ENCODE results near the gene SLC43A1. TPM values are rescaled to one million over a fixed set of nuclear protein-coding genes. Genes with fewer than 3 reads are reported as not detected.

Gene SLC43A1
- total RNA-seq = 10.6 and 11.7 TPM in 2 replicates

GRCh38 chr11:57515332-57516060 lies at the start of gene SLC43A1:
Gene SLC43A1 (minus strand): TSS chr11:57515702. CDS start chr11:57514111, 1,591 bp downstream.

GRCh38 chr11:57536947-57537619 lies 21.6 kb upstream of the SLC43A1 start, which contains the start of gene SMTNL1:
Gene SMTNL1 (plus strand): TSS chr11:57537595. CDS start chr11:57542643, 5,048 bp downstream.

DNA sequence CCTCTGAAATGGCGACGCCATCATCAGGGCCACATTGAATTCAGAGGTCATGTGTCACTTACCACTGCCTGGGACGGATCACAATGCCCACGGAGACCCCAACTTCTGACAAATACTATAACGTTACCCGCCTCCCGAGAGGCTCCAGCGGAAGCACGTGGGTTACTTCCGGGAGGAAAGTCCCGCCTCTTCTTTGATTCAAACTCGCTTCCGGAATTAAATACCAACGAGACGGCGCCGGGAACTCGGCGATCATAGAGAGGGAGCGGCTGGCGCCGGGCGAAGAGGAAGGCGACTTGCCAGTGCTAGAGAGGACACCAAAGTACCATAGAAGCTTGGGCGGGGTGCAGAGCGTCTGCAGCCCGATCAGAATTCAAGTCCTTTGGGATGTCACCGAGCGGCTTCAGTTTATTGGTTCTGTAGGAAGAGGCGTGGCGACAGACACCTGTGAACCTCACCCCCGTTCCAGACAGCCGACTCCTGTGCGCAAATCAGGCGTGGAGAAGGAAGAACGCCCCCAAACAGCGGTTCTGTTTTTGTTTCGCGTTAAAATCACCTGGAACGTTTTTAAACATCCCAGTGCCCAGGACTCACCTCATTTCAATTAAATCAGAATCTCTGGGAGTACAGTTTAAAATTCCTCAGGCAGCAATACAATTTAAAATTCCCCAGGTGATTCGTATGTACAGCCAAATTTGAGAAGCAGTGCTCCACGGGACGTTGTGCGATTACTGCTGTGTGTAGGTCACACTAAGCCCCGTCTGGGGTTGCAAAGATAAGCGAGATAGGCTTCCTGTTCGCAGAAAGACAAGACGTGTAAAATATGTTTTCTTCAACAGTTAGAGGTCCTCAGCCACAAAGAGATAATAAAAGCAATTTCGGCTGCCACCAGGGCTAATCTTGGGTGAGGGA lies 15.3 kb upstream of the SLC43A1 start, which contains the start of gene TIMM10:
Gene TIMM10, minus strand, starts transcription at position 159 of the 912 bp plus-strand sequence. CDS start 565 bp downstream, outside the sequence.

GRCh38 chr11:57460022-57460757 lies 55.3 kb downstream of the SLC43A1 start, which contains the start of gene RTN4RL2:
Gene RTN4RL2 (plus strand): TSS chr11:57460528. CDS start chr11:57460866, 338 bp downstream.

Other genes starting within 250 kb of the SLC43A1 start
- 68.3 and 78.1 TPM in 2 replicates for gene TNKS1BP1, start 190.8 kb downstream of the SLC43A1 start, total RNA-seq
- 95.3 and 97.3 TPM in 2 replicates for gene SSRP1, start 179.8 kb downstream of the SLC43A1 start, total RNA-seq
- not detected in 2 replicates for gene P2RX3, start 177.3 kb downstream of the SLC43A1 start, total RNA-seq
- not detected in 2 replicates for gene PRG3, start 134.6 kb downstream of the SLC43A1 start, total RNA-seq
- gene PRG2, start 125.1 kb downstream of the SLC43A1 start, total RNA-seq = 0.27 TPM in 1 of 2 replicates, not detected in the other
- gene SLC43A3, start 88.6 kb downstream of the SLC43A1 start, total RNA-seq = 30.2 and 32.1 TPM in 2 replicates
- under 0.01 TPM in 1 of 2 replicates, not detected in the other for gene RTN4RL2, start 55.2 kb downstream of the SLC43A1 start, total RNA-seq
- gene TIMM10, start 15.1 kb upstream of the SLC43A1 start, total RNA-seq = 37.5 and 109 TPM in 2 replicates
- gene SMTNL1, start 21.9 kb upstream of the SLC43A1 start, total RNA-seq = not detected in 2 replicates
- gene UBE2L6, start 52.0 kb upstream of the SLC43A1 start, total RNA-seq = 17.4 and 40.3 TPM in 2 replicates
- 0.09 and 0.56 TPM in 2 replicates for gene SERPING1, start 82.0 kb upstream of the SLC43A1 start, total RNA-seq
- gene YPEL4, start 134.2 kb upstream of the SLC43A1 start, total RNA-seq = 0.18 and 0.28 TPM in 2 replicates
- 21.7 and 22.6 TPM in 2 replicates for gene CLP1, start 142.1 kb upstream of the SLC43A1 start, total RNA-seq
- gene ZDHHC5, start 152.4 kb upstream of the SLC43A1 start, total RNA-seq = 31.5 and 37.3 TPM in 2 replicates
- 13.9 and 19.1 TPM in 2 replicates for gene MED19, start 196.5 kb upstream of the SLC43A1 start, total RNA-seq
- 52.0 and 55.1 TPM in 2 replicates for gene TMX2, start 196.9 kb upstream of the SLC43A1 start, total RNA-seq
- gene SELENOH, start 225.8 kb upstream of the SLC43A1 start, total RNA-seq = 65.7 and 70.2 TPM in 2 replicates
- not detected in 2 replicates for gene BTBD18, start 236.1 kb upstream of the SLC43A1 start, total RNA-seq
- gene CTNND1, start 246.1 kb upstream of the SLC43A1 start, total RNA-seq = 184 and 247 TPM in 2 replicates